D341Med (cell line): ENCODE results near the gene USP16.

Source experiments
- DNase-seq: peaks from one replicate; pipeline ENCODE4 v3.0.0; 2012; ENCODE audit warnings: low spot score

The USP16 gene

DNA sequence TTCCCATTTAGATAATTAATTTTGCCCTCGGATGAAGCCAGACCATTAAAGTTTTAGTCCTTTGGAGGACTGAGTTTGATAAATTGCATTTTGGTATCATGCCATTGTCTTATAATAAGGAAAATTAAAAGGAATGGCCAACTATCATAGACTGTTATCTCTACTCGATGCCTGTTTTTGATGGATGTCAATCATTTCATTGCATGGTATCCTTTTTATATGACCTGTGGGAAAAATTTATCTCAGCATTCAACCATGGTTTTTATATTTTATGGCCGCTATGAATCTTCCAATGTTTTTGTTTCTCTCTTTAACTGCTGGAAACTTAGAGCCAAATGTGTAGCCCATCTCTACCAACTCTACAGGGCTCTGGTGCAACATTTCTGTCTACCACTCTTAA lies 58.8 kb downstream of the USP16 start:
- DNase-seq, result no peak

DNA sequence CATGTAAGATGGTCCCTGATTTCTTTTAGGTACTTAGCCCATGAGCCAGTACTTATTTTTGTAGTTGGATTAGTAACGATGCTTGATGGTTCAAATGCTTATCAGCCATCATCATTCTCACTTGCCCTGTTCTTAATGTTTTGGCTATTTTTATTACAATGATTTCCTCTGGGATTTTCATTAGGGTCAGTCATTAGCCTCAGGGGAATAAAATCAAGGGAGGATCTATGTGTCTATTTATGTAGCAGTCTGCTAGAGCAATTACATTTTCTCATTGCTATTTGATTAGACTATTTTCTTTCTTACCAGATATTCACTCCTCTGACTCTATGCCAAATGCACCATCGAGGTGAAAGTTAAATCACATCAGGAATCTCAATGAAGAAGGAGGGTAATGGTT lies 59.9 kb downstream of the USP16 start:
- no peak for DNase-seq

DNA sequence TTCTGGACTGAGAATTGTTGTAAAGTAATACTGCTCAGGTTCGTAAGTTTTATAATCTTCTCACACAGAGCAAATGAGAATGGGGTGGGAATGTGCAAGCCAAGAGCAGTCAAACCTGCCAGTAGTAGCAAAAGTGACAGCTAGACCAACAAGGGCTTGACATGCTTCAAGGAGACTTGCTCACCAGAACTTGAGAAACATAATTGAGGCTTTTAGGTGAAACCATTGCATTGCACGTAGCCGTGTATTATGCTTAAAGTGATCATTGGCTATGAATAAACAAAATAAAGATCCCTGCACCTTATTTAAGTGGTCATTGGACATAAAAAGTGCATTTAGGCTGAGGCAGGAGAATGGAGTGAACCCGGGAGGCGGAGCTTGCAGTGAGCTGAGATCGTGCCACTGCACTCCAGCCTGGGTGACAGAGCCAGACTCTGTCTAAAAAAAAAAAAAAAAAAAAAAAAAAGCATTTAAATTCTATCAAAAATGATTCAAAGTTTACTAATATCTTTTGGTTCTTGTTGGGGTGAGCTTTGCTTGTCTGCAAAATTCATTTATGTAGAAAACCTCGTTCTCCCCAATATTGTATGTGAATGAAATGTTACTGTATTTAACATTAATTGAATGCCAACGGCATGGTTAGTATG lies 60.8 kb downstream of the USP16 start:
- DNase-seq, result no peak

DNA sequence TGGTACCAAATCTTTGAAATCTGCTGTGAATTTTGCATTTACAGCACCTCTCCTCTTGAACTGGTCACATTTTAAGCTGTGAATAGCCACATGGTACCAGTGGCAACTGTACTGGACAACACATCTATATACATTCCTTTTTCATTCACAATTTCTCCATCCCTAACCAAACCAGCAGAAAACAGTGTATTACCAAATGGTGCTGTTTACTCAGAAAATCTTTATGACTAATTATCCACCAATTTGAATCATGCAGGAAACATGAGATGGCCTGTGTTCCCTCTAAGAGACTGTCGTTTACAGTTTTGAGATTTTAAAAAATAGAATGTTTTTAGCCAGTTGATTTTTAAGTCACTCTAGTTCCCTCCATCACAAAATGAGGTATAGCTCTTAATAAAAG lies 66.6 kb downstream of the USP16 start:
- DNase-seq, result no peak

DNA sequence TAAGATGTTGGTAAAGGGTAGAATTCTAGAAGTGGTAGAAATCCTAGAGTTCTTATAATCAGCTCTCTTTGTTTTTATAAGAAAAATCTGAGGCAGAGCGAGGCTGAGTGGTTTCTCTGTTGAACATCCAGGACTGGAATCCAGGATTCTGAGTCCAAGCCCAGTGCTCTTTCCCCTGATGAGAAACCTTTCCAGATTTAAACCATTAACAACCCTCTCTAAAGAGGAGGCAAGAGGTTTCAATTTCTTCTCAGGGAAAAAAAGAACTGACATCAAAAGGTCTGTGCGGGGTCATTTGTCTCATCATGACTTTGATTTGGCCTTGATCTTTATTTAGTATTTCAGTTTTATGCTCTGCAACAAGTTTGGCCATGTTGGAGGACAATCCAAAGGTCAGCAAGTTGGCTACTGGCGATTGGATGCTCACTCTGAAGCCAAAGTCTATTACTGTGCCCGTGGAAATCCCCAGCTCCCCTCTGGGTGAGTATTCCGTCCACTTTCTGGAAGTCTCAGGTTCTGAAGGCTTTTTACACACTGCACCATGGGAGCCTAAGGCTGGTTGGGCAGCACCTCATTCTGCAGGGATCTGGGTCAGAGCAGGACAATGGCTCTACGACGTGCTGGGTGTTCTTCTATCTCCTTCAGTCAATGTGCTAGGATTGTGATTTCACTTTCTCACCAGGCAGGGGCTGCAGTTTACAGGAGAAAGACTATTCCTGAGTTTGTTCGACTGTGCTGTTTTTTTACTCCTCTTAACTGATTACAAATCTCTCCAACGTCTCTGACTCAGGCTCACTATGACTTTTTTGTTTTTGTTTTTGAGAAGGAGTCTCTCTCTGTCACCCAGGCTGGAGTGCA lies 67.9 kb downstream of the USP16 start:
- DNase-seq, result no peak

DNA sequence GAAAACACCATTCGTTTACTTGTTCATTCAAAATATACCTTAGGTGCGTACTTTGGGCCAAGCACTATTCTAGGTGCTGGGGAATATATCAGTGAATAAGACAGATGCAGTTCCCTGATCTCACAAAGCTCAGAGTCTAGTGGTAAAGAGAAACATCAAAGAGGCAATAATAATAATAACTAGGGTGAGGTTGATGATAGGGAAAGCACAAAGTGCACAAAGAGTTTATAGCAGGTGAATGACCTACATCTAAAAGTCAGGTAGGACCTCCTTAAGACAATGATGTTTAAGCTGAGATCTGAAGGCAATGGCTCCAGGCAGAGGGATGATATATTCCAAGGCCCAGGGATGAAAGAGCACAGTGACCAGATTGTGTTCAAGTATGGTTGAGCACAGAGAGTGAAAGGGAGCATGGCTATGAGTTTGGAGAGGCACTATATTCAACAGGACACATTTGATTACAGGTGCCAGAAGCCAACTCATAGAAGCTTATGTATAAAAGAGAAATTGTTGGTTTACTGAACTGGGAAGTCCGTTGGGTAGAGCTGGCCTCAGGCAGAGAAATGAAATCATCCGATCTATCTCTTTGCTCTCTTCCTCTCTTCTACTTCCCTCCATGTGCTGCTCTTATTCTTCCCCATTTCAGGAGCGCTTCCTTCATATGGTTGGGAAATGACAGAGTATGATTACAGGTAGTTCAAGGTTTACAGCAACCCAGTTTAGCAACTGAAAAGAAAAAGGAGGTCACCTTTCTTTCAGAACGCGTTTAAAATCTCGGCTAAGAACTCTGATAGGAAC lies 71.9 kb downstream of the USP16 start:
- DNase-seq, result no peak

DNA sequence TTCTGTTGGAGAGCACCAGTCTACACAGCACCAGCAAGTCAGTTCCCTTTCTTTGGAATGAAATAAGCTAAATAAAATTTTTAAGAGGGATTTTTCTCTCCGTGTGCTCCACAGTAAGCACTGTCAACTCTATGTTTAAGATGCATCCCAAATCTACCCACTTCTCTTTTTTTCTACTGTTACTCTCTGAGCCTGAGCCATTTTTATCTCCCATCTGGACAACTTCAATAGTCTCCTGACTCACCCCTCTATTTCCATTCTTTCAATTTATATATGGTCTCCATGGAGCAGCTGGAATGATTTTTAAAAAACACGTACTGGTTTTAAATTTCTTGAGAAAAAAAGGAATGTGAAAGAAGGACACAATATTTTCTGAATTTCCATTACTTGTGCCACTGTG lies 73.7 kb downstream of the USP16 start:
- no peak for DNase-seq

DNA sequence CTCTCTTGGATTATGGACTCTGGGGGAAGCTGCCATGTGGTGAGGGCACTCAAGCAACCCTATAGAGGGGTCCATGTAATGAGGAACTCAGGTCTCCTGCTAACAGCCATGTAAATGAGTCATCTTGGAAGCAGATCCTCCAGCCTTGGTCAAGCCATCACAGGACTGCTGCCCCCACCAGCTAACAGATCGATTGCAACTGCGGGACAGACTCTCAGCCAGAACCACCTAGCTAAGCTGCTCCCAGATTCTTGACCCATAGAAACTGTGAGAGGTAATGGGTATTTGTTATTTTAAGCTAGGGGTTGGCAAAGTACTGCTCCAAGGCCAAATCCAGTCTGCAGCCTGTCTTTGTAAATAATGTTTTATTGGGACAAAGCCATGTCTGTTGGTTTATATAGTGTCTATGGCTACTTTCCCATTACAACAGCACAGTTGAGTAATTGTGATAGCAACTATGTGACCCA lies 78.4 kb downstream of the USP16 start:
- DNase-seq, result no peak
